MM.1S (cell line): ENCODE results near the gene GPC3.
"Not testable (repeated sequence)": the region's sequence is repeated elsewhere in the genome, so short reads cannot be mapped to it uniquely, and the experiment has no call there.

Experiments
- DNase-seq: peaks from one replicate; pipeline ENCODE4 v3.0.0-alpha.2; 2015
- H2AFZ ChIP-seq: fragments of 300-600 bp; sonication (generic); 2 replicates; pipeline ENCODE4 v1.6.0; 2016; ENCODE audit warnings: antibody characterized with exemption, low read length
- H3F3A ChIP-seq: fragments of 300-600 bp; sonication (generic); 2 replicates; pipeline ENCODE4 v1.6.1; 2016; ENCODE audit warnings: mild to moderate bottlenecking, antibody characterized with exemption, low read length, moderate library complexity, mixed read lengths; ENCODE audit not compliant: insufficient read depth
- H3K27ac ChIP-seq: fragments of 300-600 bp; sonication (generic); 2 replicates; pipeline ENCODE4 v1.5.1; 2016; ENCODE audit warnings: mild to moderate bottlenecking, low read length
- H3K27me3 ChIP-seq: fragments of 300-600 bp; sonication (generic); replicated peaks from 2 replicates; pipeline ENCODE4 v1.6.0; 2016; ENCODE audit warnings: low read length; ENCODE audit not compliant: insufficient read depth
- H3K36me3 ChIP-seq: fragments of 300-600 bp; sonication (generic); replicated peaks from 2 replicates; pipeline ENCODE4 v1.6.1; 2016; ENCODE audit warnings: mild to moderate bottlenecking, low read length, mixed read lengths; ENCODE audit not compliant: insufficient read depth
- H3K4me1 ChIP-seq: fragments of 300-600 bp; sonication (generic); 2 replicates; pipeline ENCODE4 v1.6.1; 2016; ENCODE audit warnings: low read length, mixed read lengths
- H3K4me2 ChIP-seq: fragments of 300-600 bp; sonication (generic); 2 replicates; pipeline ENCODE4 v1.6.0; 2016; ENCODE audit warnings: low read depth, low read length
- H3K4me3 ChIP-seq: fragments of 300-600 bp; sonication (generic); 2 replicates; pipeline ENCODE4 v1.5.1; 2016; ENCODE audit warnings: low read length, mixed read lengths
- H3K79me2 ChIP-seq: fragments of 300-600 bp; sonication (generic); 2 replicates; pipeline ENCODE4 v1.6.1; 2016; ENCODE audit warnings: mixed run types, low read length, mixed read lengths
- H3K9ac ChIP-seq: fragments of 300-600 bp; sonication (generic); 2 replicates; pipeline ENCODE4 v1.6.1; 2016; ENCODE audit warnings: low read length, mixed read lengths
- H3K9me2 ChIP-seq: fragments of 300-600 bp; sonication (generic); replicated peaks from 2 replicates; pipeline ENCODE4 v1.6.1; 2016; ENCODE audit warnings: mild to moderate bottlenecking, low read length, mixed read lengths; ENCODE audit not compliant: insufficient read depth
- H3K9me3 ChIP-seq: fragments of 300-600 bp; sonication (generic); replicated peaks from 2 replicates; pipeline ENCODE4 v1.6.1; 2016; ENCODE audit warnings: mild to moderate bottlenecking, low read length, mixed read lengths; ENCODE audit not compliant: insufficient read depth
- H4K20me1 ChIP-seq: fragments of 300-600 bp; sonication (generic); 2 replicates; pipeline ENCODE4 v1.6.1; 2016; ENCODE audit warnings: mild to moderate bottlenecking, low read length, moderate library complexity, mixed read lengths; ENCODE audit not compliant: insufficient read depth
- EZH2 ChIP-seq: fragments of 300-600 bp; sonication (generic); optimal IDR thresholded peaks from 2 replicates; pipeline ENCODE3; 2017; ENCODE audit warnings: low read depth, mild to moderate bottlenecking, antibody characterized with exemption, low read length, mixed read lengths
- EZH2phosphoT487 ChIP-seq: fragments of 300-600 bp; sonication (generic); IDR thresholded peaks from 2 replicates; pipeline ENCODE4 v1.6.1; 2018; ENCODE audit warnings: antibody characterized with exemption, low read length
- TF ChIP-seq, protein P1 (sequence below): fragments of 300-600 bp; sonication (generic); IDR thresholded peaks from 2 replicates; pipeline ENCODE4 v1.5.1; 2016; ENCODE audit warnings: antibody characterized with exemption, low read length, mixed read lengths

The GPC3 gene

DNA sequence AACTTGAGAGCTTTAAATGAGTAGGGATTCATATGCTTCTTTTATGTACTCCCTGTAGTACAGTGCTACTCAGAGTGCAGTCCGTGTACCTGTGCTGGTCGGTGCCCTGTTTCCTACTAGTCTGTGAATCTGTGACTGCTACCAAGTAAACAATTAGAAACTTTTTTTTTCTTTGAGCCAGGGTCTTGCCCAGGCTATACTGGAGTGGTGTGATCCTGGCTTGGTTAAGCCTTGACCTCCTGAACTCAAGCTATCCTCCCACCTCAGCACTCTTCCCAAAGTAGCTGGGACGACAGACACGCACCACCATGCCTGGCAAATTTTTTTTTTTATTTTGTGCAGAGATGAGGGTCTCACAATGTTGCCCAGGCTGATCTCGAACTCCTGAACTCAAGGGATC, 6.4 kb upstream of the GPC3 start:
- DNase-seq: no peak
- no peaks in the 10 kb centered on the region for H3K36me3 ChIP-seq
- no peaks in the 10 kb centered on the region for H3F3A ChIP-seq
- no peaks in the 10 kb centered on the region for H3K9me3 ChIP-seq
- H3K79me2 ChIP-seq: no peaks in the 10 kb centered on the region
- H3K27ac ChIP-seq: no peak overlapping the region
- TF ChIP-seq EZH2phosphoT487: no peak
- TF ChIP-seq, protein P1, sequence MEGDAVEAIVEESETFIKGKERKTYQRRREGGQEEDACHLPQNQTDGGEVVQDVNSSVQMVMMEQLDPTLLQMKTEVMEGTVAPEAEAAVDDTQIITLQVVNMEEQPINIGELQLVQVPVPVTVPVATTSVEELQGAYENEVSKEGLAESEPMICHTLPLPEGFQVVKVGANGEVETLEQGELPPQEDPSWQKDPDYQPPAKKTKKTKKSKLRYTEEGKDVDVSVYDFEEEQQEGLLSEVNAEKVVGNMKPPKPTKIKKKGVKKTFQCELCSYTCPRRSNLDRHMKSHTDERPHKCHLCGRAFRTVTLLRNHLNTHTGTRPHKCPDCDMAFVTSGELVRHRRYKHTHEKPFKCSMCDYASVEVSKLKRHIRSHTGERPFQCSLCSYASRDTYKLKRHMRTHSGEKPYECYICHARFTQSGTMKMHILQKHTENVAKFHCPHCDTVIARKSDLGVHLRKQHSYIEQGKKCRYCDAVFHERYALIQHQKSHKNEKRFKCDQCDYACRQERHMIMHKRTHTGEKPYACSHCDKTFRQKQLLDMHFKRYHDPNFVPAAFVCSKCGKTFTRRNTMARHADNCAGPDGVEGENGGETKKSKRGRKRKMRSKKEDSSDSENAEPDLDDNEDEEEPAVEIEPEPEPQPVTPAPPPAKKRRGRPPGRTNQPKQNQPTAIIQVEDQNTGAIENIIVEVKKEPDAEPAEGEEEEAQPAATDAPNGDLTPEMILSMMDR: no peak
- no peak for TF ChIP-seq EZH2
- H4K20me1 ChIP-seq: no peaks in the 10 kb centered on the region
- no peaks in the 10 kb centered on the region for H3K4me1 ChIP-seq
- H3K9me2 ChIP-seq: no peaks in the 10 kb centered on the region
- H3K4me2 ChIP-seq: no peak overlapping the region
- no peak overlapping the region for H3K4me3 ChIP-seq
- no peaks in the 10 kb centered on the region for H3K27me3 ChIP-seq
- no peak overlapping the region for H3K9ac ChIP-seq
- no peak overlapping the region for H2AFZ ChIP-seq

DNA sequence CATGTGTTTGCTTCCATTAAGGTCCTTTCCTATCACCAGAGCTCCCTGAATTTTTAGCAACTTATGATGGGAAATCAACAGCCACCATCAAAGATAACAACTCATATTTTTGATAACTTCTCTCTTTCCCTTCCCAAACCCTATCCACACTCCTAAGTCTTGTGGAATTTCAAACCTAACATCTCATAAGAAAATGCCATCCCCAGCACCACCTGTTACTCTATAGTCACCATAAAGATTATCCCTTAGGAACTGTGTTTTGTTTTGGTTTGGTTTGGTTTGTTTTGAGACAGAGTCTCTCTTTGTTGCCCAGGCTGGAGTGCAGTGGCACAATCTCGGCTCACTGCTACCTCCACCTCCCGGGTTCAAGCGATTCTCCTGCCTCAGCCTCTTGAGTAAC, 5.7 kb upstream of the GPC3 start:
- H3F3A ChIP-seq, H2AFZ ChIP-seq, H4K20me1 ChIP-seq: not testable (repeated sequence)

DNA sequence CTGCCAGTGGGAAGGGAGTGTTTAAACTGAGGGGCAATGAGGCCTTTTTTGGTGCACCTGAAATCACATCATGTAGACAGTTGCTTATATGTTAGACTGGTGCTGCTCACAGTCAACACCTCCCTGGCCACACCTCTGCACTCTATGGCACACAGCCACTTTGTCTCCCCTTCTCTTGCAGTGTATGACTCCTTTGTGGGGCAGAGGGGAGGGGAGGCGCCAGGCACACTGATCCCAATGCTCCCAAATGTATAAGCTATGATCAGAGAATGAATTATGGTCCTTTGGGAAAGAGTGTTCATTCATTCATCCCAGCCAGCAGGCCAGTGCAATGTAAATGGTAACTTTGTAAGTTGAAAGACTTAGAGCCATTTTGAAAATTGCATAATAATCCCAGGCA, 4.6 kb upstream of the GPC3 start:
- no peaks in the 10 kb centered on the region for H3K79me2 ChIP-seq
- no peak overlapping the region for H3K4me2 ChIP-seq
- no peaks in the 10 kb centered on the region for H3K9me3 ChIP-seq
- no peaks in the 10 kb centered on the region for H3K9me2 ChIP-seq
- H3K27ac ChIP-seq: no peak overlapping the region
- H3K27me3 ChIP-seq: no peaks in the 10 kb centered on the region
- H3F3A ChIP-seq: no peaks in the 10 kb centered on the region
- TF ChIP-seq EZH2 (no peak), EZH2phosphoT487 (no peak)
- TF ChIP-seq, protein P1: no peak
- H3K36me3 ChIP-seq: no peaks in the 10 kb centered on the region
- no peak for DNase-seq
- no peaks in the 10 kb centered on the region for H4K20me1 ChIP-seq
- no peak overlapping the region for H3K4me3 ChIP-seq
- no peak overlapping the region for H2AFZ ChIP-seq
- no peak overlapping the region for H3K9ac ChIP-seq
- H3K4me1 ChIP-seq: no peaks in the 10 kb centered on the region

More for the DNA sequence above, 5.7 kb upstream of the GPC3 start:
- H3K36me3 ChIP-seq, DNase-seq, H3K4me1 ChIP-seq, H3K4me2 ChIP-seq, H3K79me2 ChIP-seq, H3K9me2 ChIP-seq, H3K4me3 ChIP-seq, H3K27me3 ChIP-seq, H3K9me3 ChIP-seq, H3K27ac ChIP-seq, H3K9ac ChIP-seq: not testable (repeated sequence)

DNA sequence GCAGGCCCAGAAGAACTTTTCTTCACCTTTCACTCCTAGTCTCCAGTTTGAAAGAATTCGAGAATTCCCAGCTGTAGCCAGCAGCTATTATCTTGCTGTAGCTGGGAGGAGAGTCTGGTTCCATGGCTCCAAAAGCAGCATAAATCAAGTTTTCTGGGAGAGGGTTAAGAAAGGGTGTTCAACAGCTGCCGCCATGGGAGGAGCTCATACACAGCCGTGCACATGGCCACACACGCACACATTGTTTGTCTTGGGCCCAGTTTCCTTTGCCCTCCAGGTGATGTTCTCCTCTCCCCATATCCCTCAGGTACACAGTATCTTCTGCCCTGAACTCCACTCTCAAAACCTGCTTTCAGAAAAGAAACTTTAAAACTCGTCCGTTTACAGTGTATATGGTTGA, 4.1 kb upstream of the GPC3 start:
- Histone ChIP-seq H3K4me3 (no peak overlapping the region), H3K4me1 (no peaks in the 10 kb centered on the region), H3F3A (no peaks in the 10 kb centered on the region), H3K27me3 (no peaks in the 10 kb centered on the region), H3K9me3 (no peaks in the 10 kb centered on the region), H3K9me2 (no peaks in the 10 kb centered on the region), H2AFZ (no peak overlapping the region), H3K79me2 (no peaks in the 10 kb centered on the region), H3K4me2 (no peak overlapping the region), H3K27ac (no peak overlapping the region), H3K36me3 (no peaks in the 10 kb centered on the region), H4K20me1 (no peaks in the 10 kb centered on the region), H3K9ac (no peak overlapping the region)
- TF ChIP-seq, protein P1: no peak
- TF ChIP-seq EZH2phosphoT487: no peak
- no peak for TF ChIP-seq EZH2
- no peak for DNase-seq
